C4-2B (cell line): ENCODE data around the gene PDE2A.

Experiments used
- H3K27ac ChIP-seq: fragments of 450-650 bp; 2 replicates; pipeline ENCODE4 v1.5.1; 2017
- ZFX ChIP-seq: fragments of 450-650 bp; IDR thresholded peaks from 2 replicates; pipeline ENCODE4 v1.6.1; 2017
- TF ChIP-seq, protein P1 (sequence below): fragments of 450-650 bp; conservative IDR thresholded peaks from 2 replicates; pipeline ENCODE4 v1.5.1; 2017; ENCODE audit warnings: mild to moderate bottlenecking

The PDE2A gene

DNA sequence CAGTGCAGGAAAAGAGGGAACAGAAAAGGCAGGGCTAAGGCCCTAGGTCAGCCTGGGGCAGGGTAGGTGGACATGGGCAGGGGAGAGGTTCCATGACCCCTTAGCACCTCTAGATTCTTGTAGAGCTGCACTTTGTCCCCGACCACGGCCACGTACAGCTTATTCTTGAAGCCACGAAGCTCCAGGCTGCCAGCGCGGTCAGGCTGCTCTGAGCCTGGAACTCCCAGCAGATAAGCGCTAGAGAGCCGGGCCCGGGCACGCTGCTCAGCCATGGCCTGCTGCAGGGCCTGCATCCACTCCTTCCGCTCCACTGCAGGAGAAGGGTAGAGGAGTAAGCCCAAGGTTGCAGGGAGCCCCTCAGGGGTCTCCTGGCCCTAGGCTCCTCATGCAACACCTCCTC, 36.1 kb upstream of the PDE2A start:
- no peak overlapping the region for H3K27ac ChIP-seq
- TF ChIP-seq, protein P1, sequence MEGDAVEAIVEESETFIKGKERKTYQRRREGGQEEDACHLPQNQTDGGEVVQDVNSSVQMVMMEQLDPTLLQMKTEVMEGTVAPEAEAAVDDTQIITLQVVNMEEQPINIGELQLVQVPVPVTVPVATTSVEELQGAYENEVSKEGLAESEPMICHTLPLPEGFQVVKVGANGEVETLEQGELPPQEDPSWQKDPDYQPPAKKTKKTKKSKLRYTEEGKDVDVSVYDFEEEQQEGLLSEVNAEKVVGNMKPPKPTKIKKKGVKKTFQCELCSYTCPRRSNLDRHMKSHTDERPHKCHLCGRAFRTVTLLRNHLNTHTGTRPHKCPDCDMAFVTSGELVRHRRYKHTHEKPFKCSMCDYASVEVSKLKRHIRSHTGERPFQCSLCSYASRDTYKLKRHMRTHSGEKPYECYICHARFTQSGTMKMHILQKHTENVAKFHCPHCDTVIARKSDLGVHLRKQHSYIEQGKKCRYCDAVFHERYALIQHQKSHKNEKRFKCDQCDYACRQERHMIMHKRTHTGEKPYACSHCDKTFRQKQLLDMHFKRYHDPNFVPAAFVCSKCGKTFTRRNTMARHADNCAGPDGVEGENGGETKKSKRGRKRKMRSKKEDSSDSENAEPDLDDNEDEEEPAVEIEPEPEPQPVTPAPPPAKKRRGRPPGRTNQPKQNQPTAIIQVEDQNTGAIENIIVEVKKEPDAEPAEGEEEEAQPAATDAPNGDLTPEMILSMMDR = no peak
- TF ChIP-seq ZFX = no peak

DNA sequence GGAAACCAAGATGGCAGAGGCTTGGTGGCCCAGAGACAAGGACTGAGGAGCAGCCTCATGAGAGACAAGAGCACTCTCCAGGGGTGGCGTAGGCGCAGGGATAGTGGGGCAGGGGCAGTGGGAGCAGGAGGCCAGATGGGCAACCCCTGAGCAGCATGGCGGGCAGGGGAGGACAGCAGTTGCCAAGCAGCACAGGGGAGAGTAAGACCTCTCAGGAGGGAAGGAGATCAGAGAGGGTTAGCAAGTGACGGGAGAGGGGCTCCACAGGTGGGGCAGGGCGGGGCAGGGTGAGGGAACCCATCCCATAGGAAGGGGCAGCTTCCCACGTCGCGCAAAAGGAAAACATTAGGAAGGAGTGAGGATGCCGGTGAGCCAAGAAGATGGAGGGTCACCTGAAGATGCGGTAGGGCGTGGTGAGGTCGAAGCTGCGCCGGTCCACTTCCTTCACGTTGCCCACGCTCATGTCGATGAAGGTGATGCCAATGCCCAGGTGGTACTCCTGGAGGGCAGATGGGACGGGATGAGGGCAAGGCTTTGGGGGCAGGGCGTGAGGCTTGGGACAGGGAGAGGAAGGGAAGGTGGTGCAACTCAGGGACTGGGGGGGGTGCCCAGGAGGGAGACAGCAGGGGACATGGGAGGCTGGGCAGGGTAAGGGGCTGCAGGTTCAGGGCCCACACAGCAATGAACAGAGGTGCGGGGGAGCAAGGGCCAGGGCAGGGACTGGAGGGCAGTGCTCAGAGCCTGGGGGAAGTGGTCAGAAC, 35.4 kb upstream of the PDE2A start:
- TF ChIP-seq, protein P1 = no peak
- TF ChIP-seq ZFX = no peak
- no peak overlapping the region for H3K27ac ChIP-seq

DNA sequence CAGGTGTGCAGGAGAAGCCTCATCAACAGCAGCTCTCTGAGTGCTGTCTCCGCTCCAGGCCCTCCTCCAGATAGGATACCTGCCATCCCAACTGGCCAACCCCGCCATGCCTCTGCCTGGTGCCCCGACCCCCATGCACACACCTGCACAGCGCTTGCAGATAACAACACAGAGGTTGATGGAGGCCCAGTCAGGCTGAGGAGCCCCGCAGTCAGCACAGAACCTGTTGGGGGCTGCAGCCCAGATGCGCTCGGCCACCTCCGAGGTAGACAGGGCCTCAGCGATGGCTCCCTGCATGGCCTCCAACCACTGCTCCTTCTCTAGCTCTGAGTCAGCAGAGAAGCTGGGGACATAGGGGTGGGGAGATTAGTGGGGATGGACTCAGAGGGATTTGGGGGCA, 32.8 kb upstream of the PDE2A start:
- no peak overlapping the region for H3K27ac ChIP-seq
- TF ChIP-seq, protein P1 = no peak
- no peak for TF ChIP-seq ZFX

DNA sequence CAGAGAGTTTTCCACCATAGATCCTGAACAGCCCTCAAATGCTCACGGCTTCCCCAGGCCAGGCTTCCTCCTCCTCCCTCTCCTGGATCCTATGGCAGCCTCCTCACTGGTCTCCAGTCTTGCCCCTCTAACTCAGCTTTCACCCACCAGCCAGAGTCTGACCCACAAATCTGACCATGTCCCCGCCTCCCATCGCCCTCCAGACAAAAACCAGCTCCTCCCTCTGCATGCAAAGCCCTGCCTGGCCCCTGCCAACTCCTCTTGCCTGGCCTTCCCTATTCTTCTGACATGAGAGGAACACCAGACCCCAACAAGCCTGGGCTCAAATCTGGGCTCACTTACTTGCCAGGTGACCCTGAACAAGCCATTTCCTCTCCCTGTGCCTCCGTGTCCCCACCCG, 32.4 kb upstream of the PDE2A start:
- H3K27ac ChIP-seq = no peak overlapping the region
- TF ChIP-seq ZFX = no peak

DNA sequence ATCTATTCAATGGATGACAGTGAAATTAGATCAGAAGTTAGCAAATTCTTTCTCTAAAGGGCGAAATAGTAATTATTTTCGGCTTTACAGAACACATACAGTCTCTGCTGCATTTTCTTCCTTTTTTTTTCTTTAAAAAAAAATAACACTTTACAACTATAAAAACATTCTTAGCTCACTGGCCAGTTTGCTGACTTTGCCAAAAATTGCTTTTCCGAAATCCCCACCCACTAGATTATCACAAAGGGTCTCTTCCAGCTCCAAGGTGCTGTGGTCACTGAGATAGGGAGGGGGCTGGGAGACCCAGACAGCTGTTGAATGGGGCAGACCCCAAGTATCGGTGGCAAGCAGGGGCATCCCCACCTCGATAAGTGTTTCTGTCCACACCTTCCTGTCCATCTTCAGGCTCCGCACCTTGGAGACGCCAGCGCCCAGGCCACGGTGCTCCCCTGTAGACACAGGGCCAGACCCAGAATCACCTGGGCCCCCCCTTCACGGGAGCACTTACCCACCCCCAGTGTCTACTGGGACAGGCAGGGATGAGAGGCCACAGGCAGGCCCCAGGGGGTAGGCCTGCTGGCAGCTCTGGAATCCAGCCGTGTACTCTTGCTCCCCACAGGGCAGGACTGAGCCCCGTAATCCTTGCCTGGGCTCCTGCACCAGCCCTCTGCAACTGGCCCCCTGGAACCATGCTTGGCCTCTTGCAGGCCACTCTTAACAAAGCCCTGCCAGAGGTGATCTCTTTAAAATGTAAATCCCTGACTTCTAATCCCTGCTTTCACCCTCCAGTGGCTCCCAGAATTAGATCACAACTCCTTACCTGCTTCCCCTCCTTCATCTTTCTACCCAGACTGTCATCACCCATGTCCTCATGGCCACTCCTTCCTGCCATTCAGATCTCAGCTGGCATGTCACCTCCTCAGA, 31.5 kb upstream of the PDE2A start:
- H3K27ac ChIP-seq = no peak overlapping the region
- no peak for TF ChIP-seq ZFX
- TF ChIP-seq, protein P1 = no peak

DNA sequence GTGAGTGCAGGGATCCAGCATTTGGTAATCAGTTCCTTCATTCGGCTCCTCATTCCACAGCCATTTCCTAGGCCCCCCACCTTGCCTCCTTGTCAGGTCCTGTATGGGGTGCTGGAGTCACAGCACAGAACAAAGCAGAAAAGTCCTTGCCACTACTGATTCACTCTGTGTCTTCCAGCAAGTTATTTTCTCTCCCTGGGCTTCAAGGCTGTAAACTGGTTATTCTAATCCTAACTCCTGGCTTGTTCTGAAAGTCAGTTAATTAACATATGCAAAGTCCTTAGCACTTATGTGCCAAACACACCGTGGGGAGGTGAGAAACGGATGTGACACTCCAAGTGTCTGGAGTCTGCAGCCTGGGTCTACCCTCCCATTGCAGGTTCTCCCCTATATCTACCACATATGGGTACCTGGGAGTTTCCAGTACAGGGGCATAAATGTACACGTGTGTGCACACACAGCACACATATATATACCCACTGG, 30.6 kb upstream of the PDE2A start:
- no peak for TF ChIP-seq ZFX
- TF ChIP-seq, protein P1 = no peak
- H3K27ac ChIP-seq = no peak overlapping the region

DNA sequence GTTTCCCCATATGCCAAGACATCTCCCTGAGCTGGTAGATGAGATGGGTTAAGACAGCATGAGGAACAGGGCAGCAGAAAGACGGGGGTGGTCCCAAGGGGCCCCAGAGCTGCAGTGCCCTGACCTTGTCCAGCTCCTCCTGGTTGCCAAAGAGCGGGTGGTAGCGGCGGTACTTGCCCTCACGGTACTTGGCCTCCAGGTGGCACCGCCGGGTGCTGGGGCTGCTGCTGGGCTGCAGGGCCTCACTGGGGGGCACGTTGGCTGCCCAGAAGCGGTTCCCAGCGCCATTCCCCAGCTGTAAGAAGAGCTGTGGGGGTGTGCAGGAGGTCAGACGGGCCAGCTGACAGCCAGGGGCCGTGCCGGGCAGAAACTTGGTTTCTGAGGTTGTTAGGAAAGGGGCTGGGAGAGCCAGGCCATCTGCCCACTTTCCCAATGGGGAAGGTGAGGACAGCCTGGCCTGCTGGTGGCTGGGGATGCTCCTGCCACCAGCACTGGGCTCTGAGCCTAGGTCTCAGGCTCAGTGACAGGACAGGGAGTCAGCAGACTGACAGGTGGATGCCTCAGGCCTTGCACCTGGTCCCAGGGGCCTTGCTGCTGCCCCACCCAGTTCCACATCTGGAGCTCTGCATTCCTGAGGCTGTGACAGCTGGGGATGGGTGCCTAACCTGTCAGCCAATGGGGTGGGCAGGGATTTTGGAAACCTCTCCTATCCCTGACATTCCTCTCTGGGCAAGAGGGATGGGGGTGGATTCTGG, 30.0 kb upstream of the PDE2A start:
- no peak for TF ChIP-seq ZFX
- TF ChIP-seq, protein P1 = no peak
- no peak overlapping the region for H3K27ac ChIP-seq
